Measurements from ENCODE around the gene RTL10.

- TF ChIP-seq EP300 (IDR thresholded peaks at IDR 0.05) (no peak), POLR2A (IDR thresholded peaks at IDR 0.05) (no peak), CTCF (IDR thresholded peaks at IDR 0.05) (no peak)
Observed at GRCh38 chr22:19807161-19807913, 47.3 kb downstream of the RTL10 start.

Data from ovary (tissue), 3 donors.